Kidney glomerular epithelial cell (primary cell): ENCODE results near the gene EIF2AK2.

Source experiments
- DNase-seq: peaks from one replicate; lab custom pipeline; 2025; lab: John Stamatoyannopoulos, UW

The EIF2AK2 gene

DNA sequence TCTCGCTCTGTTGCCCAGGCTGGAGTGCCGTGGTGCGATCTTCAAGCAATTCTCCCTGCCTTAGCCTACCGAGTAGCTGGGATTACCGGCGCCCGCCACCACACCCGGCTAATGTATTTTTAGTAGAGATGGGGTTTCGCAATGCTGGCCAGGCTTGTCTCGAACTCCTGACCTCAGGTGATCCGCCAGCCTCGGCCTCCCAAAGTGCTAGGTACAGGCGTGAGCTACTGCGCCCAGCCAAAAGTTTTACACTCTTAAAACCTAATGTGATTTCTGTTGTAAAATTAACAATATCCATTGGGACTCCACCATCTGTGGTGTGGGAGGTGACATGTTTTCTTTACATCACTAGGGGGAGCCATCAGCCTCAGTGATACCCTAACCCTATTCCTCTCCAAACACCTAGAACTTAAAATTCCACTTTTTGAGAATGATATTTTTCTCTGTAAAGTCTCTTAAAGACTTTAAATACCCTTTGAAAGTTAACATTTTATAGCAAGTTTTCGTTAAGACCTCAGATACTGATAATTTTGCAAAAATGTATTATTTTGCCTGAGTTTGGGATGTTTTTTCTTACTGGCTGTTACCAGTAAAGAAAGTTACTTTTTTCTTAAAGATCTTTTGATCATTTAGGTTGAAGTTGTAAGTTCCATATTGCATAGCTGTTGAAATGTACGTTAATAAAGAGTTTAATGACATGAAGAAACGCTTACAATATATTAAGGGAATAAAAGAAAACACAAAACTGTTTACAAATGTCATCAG, 11.6 kb upstream of the EIF2AK2 start:
- peak; percentile 38 for DNase-seq

DNA sequence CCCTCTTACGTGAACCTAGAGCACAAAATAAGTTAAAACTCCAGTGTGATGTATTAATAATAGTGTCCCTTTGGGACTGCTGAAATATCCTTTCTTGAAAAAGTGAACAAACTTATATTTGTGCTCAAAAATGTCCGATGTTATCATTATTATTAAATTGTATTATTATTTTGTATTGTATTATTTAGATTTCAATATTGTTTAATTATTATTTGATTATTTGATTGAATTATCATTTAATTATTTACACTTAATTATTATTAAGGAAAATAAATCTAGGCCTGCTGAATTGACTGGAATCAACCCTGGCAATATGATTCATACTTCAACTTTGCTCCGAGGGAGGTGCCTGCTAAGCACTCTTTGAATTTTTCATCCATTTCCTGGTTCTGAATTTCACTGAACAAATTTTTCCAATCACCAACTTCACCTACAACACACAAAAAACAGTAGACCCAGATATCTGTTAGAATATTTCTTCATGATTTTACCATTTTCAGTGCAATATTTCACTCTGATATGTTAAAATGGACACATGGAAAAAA, 10.9 kb upstream of the EIF2AK2 start:
- peak; percentile 17 for DNase-seq

DNA sequence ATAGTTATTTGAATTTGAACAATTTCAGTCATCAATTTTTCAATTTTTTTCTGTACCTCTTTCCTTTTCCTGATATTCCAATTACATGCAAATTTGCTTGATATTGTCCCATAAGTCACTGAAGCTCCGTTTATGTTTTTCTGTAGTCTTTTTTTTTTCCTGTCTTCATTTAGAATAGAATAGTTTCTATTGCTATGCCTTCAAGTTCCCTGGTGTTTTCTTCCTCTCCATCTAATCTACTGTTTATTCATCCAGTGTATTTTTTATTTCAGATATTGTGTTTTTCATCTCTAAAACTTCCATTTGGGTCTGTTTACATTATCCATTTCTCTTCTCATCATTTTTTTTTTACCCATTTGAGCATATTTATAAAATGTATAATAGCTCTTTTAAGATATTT, 8.0 kb upstream of the EIF2AK2 start:
- DNase-seq: no peak

DNA sequence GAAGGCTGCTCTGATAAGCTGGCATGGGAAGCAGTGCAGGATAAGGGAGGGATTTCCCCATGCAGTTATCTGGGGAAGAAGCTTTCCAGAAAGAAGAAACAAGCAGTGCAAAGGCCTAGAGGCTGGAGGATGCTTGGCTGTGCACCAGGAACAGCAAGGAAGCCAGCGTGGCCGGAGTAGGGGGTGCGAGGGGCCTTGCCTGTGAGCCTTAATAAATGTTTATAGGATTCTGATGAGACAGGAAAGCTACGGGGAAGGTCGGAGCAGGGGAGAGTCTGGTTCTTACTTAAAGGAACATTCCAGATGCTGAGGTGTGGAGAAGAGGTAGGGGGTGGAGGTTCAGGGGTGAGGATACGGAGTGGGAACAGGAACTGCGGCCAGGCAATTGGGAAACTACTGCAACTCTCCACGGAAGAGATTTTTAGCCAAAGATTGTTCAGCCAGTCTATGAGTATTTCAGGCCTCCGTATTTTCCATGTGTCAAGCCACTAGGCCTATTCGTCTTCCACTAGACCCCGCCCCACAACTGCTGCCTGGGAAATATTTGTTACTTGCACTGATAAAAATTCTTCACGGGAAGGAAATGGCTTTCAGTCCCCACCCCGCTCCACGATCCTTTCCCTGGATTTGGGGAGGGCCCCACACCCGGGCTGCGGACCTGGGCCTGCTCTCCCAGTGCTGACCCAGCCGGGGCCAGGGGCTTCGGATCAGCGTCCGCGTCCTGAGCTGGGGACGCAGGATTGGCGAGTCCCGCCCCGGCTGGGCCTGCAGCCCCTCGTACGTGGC, 516 bp downstream of the EIF2AK2 start:
- peak; percentile 40 for DNase-seq

DNA sequence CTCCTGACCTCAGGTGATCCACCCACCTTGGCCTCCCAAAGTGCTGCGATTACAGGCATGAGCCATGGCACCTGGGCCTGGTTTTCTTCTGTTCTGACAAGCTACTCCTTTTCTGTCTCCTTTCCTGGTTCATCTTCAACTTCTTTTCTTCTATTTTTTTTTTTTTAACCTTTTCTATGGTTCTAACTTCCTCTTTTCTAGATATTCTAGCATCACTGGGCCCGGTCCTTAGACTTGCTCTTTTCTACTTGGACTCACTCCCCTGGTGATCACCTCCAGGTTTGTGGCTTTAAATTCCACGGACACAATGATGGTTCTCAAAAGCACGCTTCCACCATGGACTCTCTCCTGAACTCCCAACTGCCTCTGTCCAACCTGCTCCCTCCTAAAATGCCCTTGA, 2.0 kb downstream of the EIF2AK2 start:
- no peak for DNase-seq

DNA sequence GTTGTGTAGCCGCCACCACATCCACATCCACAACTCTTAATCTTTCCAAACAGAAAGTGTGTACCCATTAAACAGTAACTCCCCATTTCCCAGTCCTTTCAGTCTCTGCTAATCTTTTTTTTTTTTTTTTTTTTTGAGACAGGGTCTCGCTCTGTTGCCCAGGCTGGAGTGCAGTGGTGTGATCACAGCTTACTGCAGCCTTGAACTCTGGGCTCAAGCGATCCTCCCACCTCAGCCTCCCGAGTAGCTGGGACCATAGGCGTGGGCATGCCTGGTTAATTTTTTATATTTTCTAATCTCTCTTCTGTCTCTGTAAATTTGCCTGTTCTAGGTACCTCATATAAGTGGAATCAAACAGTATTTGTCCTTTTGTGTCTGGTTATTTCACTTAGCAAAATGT, 3.6 kb downstream of the EIF2AK2 start:
- DNase-seq: no peak

DNA sequence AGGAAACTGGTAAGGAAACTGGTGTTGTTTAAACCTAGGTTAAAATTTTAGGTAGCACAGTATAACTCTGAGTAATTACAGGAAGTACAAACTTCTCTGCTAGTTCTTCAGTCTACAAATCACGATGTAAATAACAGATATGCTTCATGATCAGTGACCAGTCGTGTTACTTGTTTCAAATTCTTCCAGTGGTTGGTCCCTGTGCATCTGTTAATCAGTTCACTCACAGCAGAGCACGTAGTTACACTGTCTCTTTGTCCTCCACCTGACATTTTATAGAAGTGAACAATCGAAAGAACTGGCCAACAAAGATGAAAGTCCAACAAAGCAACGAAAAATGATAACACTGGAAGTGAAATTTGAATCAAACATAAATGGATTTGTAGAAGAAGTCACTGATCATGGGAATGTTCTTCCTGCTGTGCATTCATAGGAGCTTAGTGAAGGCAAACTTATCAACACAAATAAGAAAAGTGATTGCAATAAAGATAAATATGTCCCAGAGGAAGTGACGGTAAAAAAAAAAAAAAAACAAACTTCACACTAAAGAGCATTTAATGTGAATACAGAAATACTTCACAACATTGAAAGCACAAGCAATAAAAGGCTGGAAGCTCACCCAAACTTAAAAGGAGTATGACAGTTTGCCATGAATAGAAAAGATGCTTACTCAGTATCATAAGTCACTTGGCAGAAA, 7.0 kb downstream of the EIF2AK2 start:
- no peak for DNase-seq

DNA sequence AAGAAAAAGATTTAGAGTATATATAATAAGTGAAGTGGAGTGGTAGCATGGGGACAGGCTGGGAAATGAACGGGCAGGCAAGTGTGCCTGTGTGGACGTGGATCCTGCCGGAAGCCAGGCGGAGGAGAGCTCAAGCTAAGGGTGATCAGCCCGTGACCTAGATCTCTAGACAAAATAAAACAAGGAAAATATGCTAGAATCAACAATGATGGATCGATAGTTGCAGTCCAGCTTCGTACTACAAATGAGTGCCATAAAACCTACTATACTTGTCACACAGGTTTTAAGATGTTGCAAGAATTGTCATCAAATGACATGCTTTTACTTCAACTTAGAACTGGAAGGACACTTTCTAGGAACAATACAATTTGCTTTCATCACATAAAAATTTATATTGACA, 8.5 kb downstream of the EIF2AK2 start:
- DNase-seq: no peak

DNA sequence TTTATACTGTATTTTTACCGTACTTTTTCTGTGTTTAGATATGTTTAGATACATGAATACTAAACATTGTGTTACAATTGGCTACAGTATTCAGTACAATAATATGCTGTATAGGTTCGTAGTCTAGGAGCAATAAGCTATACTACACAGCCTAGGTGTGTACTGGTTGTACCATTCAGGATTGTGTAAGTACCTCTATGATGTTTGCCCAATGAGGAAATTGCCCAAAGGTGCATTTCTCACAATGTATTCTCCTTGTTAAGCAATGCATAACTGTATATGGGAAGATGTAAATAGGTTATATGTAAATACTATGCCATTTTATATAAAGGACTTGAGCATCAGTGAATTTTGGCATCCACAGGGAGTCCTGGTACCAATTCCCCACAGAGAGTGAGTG, 10.7 kb downstream of the EIF2AK2 start:
- DNase-seq: no peak

DNA sequence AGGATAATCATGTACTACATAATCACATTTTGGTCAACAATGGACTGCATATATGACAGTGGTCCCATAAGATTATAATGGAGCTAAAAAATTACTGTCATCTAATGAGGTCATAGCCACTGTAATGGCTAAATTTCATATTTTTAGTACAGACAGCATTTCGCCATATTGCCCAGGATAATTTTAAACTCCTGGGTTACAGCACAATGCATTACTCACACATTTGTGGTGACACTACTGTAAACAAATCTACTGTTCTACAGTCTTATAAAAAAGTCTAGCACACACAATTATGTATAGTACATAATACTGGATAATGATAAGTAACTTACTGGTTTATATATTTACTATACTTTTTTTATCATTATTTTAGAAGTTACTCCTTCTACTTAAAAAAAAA, 12.8 kb downstream of the EIF2AK2 start:
- DNase-seq: no peak

DNA sequence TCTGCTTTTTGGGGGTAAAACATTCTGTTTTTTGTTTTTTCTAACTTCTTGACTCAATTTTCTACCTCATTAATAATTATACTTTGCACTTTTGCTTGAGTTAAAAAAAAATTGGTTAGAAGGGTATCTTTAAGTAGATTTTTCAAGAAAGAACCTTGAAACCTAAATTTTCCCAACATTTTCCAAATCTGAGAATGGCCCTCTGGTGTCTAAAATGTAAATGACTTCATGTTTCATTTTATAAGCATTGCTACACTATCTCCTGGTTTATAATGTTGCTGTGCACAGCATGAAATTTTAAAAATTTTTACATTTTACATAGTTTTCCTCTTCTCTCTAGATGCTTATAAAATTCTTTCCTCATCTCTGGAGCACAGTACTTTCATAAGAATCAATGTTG, 14.2 kb downstream of the EIF2AK2 start:
- no peak for DNase-seq

DNA sequence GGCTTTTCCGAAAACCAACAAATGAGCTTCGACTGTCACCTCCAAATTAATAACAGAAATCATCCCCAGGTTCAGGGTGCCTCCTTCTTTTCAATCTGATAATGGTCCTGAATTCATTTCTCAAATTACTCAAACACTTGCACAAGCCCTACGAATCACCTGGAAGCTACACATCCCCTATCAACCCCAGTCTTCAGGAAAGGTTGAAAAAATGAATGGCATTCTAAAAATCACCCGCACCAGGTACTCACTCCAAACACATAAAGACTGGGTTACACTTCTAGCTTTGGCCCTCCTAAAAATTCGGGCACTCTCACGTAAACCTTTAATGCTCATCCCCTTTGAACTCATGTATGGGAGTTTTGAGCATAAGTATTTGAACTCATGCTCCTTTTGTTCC, 23.9 kb downstream of the EIF2AK2 start:
- DNase-seq: no peak

DNA sequence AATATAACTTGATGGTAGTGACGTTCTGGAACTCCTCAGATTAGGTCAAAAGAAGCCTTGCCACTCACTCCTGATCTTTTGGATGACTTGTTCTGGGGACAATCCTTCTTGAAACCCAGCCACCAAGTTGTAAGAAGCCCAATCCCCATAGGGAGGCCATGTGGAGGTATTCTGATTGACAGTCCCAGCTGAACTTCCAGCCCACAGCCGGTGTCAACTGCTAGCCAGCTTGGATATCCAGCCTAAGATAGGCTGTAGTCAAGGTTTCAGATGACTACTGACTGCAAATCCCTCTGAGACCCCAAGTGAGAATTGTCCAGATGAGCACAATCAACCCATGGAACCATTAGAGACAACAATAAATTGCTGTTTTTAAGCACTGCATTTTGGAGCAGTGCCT, 31.4 kb downstream of the EIF2AK2 start:
- no peak for DNase-seq

DNA sequence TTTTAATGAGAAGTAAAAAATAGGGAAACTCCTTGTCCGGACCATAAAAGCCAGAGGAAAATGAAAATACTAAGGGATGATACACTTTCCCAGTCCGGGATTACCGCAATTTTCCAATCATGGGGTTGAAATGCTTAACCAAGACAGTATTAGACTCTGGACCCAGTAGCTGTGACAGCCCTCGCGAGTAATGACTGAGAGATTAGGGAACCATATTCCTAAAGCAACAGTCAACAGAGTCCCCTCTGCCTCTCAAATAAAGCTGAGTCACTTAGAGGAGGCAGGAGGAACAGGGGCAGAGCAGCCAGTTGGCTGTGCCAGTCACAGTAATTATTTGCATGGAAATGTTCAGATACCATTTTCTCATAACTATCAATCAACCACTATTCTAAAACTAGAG, 37.6 kb downstream of the EIF2AK2 start:
- DNase-seq: no peak

DNA sequence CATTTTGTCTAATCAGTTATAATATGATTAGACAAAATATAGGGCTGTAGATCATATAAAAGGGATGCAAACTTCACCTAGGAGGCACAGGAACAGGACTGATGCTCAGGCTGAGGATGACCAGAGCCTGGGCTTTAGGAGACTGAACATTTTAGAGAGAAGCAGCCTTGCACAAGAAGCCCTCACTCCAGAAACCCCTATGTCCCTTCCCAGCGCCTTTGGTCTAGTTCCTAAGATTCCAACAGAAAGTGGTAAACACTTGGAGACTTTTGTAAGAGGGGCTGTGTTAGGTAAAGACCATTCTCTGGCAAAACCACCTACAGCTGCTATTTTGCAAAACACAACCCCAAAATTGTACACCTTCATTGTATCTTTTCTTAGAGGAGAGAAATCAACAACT, 39.2 kb downstream of the EIF2AK2 start:
- DNase-seq: no peak

DNA sequence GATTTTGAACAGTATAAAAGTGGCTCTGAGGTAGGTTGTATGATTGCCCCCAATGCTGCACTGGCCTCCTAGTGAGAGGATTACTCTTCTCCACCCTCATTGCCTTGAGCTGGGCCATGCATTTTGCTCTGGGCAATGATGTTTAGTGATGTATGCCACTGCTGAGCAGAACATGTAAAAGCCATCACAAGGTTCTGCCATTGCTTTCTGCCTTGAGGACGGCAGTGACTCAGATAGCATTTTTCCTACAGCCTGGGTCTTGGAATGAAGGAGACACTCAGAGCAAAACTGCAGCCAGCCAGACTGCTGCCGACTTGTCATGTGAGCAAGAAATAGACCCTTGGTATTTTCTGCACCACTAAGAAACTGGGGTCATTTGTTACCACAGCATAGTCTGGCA, 44.8 kb downstream of the EIF2AK2 start:
- DNase-seq: no peak

DNA sequence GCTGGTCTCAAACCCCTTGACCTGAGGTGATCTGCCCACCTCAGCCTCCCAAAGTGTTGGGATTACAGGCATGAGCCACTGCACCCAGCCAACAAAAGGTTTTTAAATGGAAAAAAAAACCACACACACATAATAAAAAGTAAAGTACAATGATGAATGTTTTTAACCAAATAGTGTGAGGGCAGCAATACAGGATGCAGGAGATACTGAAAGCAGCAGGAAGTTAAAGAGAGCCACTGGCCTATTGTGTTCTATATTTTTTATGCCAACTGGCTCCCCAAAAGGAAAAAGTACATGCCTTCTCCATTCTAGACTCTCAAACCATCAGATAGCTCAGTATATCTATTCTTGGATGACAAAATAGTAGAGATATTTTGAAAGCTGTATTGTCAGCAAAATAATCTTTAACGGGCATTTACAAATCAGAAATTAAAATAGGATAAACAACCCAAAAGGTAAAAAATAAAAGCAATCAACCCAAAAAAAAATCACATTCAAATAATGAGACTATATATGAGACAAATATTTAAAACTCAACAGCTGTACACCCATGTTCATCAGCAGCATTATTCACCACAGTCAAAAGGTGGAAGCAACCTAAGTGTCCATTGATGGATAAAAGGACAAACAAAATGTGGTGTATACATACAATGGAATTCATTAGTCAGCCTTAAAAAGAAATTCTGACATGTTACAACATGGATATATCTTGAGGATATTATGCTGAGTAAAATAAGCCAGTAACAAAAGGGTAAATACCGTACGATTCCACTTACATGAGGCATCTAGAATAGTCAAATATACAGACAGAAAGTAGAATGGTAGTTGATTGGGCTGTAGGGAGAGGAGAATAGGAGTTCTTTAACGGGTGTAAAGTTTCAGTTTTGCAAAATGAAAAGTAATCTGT, 46.2 kb downstream of the EIF2AK2 start:
- no peak for DNase-seq

DNA sequence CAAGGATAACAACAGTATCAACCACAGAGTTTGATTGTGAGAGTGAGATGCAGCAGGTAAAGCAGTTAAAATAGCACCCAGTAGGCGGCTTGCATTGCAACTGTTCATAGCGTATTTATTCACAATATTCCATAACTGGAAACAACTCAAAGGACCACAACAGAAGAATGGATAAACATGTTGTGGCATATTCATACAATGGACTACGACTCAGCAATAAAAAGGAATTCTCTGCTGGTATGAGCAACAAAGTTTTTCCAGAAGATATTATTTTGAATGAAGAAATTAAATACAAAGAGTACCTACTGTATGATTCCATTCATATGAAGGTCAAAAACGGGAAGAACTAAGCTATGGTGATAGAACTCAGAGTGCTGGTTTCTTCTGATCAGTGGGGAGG, 47.3 kb downstream of the EIF2AK2 start:
- DNase-seq: no peak

DNA sequence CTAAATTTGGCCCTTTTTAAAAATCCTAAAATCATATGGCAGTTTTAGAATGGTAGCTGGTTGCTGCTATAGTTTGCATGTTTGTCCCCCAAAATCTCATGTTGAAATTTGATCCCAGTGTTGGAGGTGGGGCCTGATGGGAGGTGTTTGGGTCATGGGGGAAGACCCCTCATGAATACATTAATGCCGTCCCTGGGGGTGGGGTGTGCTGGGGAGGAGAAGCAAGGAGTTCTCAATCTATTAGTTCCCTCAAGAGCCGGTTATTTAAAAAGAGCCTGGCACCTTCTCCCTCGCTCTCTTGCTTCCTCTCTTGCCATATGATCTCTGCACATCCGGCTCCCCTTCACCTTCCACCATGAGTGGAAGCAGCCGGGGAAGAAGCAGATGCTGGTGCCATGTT, 51.6 kb downstream of the EIF2AK2 start:
- DNase-seq: no peak

DNA sequence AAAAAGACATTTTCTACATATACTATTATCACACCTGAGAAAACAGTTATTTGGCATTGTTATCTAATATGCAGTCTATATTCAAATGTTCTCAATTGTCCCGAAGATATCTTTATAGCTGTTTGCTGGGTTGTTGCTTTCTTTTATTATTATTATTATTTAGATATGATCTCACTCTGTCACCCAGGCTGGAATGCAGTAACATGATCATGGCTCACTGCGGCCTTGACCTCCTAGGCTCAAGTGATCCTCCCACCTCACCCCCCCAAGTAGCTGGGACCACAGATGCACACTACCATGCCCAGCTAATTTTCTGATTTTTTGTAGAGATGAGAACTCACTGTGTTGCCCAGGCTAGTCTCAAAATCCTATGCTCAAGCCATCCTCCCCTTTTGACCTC, 52.6 kb downstream of the EIF2AK2 start:
- no peak for DNase-seq

DNA sequence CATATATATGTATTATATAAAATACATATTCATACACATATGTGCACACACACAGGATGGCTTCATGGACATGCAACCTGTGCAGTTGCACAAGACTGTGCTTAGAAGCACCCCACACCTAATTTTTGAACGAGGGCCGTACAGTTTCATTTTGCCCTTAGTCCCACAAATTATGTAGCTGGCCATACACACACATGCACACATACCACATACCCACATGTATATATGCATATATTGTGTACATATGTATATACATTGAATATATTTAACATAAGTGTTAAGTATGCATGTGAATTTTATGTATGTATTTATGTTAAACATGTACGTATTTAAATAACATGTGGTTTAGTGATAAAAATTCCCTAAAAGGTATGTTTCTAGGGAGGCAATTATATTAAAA, 54.2 kb downstream of the EIF2AK2 start:
- no peak for DNase-seq

DNA sequence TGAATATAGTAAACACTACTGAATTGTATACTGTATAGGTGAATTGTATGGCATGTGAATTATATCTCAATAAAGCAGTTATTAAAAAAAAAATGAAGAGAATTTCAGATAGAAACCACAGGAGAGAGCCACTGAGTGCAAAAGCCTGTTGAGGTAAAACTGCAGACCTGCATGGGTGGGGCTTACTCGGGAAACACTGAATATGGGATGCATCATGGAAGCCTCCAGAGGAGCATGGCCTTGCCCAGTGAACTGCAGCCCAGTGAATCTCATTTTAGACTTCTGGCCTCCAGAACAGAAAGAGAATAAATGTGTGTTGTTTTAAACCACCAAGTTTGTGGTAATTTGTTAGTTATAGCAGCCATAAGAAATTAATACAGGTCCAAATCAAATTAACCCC, 56.7 kb downstream of the EIF2AK2 start:
- DNase-seq: no peak
